Occipital lobe (tissue), 2 donors: ENCODE measurements around the gene EGLN3. TPM values are rescaled to one million over a fixed set of nuclear protein-coding genes. Genes with fewer than 3 reads are reported as not detected.

Experiments used
- DNase-seq: peaks from one replicate; lab custom pipeline; 2025; lab: John Stamatoyannopoulos, UW
- total RNA-seq: library from RNA; depleted of rRNA; stranded (reverse); fragments of >200 nt; gene quantifications from one replicate; pipeline ENCODE4 v1.2.3, GENCODE V29; 2014

The EGLN3 gene
- total RNA-seq, 1 donor from 2014 or later, result 9.7 TPM

DNA sequence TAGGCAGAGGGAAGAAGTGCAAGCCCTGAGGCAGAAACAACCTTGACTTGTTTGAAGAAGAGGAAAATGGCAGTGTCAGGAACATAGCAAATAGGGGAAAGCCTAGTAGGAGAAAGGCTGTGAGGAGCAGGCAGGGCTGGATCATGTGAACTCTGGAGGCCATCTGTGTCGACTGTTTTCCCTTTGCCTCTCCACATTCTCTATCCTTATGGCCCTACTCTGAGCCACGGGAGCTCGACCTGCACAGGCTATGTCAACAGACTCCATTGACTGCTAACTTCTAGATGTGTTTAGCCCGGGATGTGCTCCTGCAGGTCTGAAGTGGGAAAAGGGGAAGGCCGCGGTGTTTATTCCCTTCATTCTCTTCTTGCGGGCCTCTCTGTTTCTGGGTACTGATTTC, 35.2 kb downstream of the EGLN3 start:
- no peak for DNase-seq

DNA sequence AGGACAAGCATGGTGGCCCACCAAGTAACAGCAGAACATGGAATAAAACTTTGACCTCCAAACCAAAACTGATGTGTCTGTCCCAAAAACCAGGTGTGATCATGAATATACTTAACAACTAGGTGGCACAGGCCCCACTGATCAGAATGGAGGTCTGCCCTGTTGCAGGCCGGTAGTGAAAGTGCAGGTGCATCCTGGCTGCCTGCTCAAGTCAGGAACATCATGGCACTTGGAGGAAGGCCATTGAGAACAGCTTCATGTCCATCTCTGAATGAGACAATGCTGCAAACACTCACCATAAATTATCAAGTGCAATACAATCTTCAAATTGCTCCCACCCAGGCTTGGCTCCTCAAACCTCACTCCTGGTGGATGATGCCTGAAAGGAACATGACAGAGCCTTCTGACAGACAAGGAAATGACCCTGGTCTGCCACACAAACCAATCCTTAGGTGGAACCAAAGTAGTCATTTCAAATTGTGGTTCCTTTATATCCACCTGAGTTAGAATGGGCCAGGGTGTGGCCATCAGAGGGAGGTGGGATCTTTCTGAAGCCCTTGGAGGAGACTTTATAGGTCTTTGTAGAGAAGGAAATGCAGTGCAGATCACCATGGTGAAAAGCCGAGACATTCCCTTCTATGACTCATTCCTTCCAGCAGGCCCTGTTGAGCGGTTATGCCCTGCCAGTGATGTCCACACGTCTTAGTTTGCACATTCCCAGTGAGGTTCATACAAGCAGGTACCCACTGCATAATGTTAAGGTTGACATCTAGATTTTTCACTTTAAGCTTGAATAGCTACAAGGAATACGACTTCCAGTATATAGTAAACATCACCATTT, 36.0 kb downstream of the EGLN3 start:
- no peak for DNase-seq

DNA sequence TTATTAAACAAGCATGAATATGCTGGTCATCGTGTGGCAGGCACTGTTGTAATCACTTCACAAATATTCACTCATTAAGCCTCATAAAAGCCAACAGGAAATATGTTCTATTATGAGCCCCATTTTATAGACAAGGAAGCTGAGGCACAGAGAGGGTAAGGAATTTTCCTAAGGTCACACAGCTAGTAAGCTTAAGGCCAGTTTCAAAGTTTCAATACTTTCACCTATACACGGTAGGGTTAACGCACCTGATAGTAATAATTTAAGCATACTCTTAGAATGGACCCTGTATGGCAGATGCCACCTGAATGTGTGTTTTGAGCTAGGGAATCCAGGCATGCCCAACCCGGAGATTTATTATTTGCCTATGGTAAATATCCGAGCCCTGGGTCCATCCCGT, 39.8 kb downstream of the EGLN3 start:
- DNase-seq, result no peak

DNA sequence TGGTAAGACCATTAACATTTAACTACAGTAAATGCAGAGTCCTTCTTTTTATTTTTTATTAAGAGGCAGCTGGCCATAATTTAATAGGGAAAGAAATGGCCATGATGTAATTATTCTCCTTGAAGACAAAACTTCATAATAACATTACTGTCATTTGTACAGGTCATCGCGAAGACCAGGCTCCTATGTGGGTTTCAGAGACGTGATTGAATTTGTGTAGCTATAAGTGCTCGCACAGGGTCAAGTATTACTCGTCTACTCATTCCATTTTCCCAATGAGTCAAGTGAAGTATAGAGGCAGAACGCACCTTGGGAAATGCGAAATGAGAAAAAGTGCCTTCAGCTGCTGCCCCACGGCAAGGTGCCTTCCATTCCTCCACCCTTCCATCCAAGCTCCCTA, 40.4 kb downstream of the EGLN3 start:
- no peak for DNase-seq

DNA sequence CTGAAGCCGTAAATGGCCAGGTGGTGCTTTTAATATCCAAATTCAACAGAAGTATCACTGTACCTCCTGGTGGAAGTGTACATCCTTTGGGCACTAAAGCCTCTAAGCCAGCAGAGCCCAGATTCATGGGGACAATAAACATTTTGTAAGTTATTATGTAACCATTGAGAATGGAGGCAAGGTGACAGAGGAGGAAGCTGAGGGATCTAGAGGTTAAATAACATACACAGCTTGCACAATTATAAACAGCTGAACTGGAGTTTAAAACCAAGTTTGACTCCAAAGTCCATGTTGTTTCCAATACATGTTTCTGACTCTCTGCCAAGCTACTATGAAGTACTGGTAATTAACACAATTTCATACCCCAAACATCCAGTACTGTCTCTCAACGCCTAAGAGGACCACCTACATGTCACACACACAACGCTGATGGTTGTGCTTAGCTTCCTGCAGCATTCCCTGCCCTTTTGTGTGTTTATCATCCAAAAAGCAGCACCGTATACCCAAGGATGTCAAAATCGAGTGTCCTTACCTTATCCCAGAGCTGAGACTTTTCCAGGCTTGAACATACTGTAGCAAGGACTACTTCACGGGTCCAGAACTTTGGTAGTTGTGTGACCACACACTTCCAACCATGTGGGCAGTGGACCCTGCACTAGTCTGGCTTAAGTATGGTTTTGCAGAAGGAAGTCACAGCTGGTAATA, 41.3 kb downstream of the EGLN3 start:
- no peak for DNase-seq

DNA sequence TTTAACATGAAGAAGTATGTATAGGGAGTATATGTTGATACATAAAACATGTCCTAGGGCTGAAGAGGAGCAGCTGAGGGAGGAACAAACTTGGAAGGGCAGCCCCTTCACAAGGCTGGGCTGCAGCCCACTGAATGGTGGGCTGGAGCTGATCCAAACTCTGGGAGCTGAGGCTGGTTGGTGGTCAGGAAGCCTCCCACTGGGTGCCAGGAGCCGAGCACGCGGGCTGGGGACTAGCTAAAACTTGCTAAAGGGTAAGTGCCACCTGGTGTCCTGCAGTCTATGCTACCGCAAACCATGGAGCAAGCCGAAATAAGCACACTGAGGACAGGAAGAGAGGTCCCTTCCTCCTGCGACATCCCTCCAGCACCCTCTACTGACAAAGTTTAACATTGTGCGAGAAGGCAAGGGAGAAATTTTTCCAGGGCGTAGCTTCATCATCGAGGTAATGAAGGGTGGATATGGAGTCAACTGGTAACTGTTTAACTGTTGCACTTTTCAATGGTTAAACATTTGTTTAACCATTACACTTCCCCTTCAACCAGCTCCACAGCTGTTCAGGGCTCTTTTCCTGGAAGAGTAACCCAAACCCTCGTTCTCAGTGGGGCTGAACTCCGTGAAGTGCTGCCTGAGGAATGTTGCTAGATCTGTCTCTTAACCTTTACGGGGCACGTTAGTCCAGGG, 42.2 kb downstream of the EGLN3 start:
- DNase-seq, result no peak

- no peak for DNase-seq
Measured at GRCh38 chr14:33906968-33907367, 43.9 kb downstream of the EGLN3 start.

DNA sequence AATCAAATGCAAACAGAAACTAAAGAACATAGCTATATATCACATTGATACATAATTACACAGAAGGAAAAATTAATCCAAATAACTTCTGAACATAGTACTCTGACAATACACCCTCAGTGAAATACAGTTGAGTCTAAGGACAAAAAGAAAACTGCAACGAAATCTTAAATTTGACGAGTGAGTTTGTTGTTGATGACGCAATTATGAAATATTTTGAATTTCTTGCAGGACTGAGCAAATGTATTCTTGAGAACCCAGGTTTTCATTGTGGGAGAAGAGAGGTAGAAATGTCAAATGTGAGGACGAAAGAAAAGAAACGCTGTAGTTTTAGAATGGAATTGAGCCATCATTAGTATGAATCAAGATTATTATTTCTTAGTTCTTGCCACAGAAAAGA, 46.3 kb downstream of the EGLN3 start:
- DNase-seq, result no peak

GRCh38 chr14:33903369-33903768, 47.5 kb downstream of the EGLN3 start:
- no peak for DNase-seq

- DNase-seq, result no peak
Measured at GRCh38 chr14:33902363-33902762, 48.5 kb downstream of the EGLN3 start.

GRCh38 chr14:33901426-33902155, 49.3 kb downstream of the EGLN3 start:
- DNase-seq, result no peak

DNA sequence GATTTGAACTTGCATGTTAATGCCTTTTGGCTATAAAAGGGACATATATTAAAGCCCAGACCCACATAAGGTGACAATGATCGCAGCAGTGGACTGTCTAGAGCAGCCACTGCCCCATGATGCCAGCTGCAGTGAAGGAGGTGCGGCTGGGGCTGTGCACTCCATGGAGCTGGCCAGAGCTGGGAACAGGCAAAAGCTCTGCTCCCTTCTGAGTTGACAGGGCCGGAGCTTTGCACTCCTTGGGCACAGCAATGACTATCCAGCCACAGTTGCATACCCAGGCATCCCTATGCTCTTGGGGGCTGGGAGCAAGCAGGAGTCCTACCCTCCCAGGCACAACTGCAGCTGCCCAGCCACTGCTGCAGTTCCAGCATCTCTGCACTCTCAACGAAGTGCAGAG, 50.2 kb downstream of the EGLN3 start:
- no peak for DNase-seq

GRCh38 chr14:33899723-33900341, 51.0 kb downstream of the EGLN3 start:
- no peak for DNase-seq

DNA sequence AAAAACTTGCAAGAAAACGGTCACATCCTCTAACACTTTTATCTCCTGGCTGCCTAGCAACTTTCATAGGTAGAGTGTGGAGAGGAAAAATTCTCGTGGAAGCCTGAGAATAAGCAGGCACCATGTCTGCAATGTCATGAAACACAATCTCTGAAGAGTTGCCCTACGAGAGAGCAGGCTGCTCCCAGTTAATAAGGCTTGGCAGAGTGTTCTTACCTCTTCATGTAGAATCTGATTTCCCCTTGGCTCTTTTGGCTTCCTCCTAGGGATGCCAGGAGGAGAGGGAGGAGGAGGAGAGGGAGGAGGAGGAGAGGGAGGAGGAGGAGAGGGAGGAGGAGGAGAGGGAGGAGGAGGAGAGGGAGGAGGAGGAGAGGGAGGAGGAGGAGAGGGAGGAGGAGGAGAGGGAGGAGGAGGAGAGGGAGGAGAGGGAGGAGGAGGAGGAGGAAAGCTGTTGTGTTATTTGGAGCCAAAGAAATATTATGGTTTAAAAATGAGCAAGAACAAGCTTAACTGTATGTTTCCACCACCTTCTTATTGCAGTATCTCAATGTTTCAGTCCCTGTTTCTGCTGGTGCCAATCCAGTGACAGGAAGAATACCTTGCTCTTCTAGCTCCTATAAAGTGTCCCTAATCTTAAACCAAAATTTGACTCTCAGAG, 52.9 kb downstream of the EGLN3 start:
- DNase-seq, result no peak

DNA sequence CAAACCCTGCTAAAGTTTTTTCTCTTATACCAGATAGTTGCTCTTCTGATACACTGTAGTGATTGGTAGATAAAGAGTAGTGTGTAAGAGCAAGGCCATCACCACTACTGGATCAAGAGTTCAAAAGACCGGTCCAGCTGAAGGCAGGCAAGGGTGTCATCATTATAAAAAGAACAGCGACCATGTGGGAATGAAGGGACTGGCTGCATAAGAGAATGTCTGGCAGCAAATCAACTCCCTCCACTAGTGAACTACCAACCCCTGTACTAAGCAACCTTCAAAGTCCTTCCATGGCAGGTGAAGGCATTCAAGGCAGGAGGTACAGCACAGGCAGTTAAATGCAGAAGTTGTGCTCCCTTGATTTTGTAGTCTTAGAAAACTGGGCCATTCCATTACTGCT, 53.5 kb downstream of the EGLN3 start:
- DNase-seq, result no peak

- DNase-seq, result no peak
Measured at GRCh38 chr14:33894339-33894738, 56.5 kb downstream of the EGLN3 start.

- no peak for DNase-seq
Measured at GRCh38 chr14:33891700-33892099, 59.2 kb downstream of the EGLN3 start.

- DNase-seq, result no peak
Measured at GRCh38 chr14:33884916-33885315, 66.0 kb downstream of the EGLN3 start.

DNA sequence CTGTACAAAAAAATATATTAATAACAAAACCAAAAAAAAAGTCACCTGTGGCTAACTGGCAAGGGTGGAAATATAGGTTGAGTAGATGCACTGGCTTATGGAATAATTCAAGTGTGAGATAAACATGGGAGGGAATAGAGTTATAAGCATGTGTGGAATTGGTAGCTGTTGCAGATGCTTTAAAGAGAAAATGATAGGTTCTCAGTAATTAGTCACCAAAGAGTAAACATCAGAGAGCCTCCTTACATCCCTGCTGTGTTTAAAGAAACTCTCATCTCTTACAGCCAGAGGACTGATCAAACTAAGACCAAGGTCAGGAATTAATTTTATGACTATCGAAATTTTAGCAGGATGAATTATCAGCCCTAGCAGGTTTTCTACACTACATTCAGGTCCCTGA, 70.5 kb downstream of the EGLN3 start:
- no peak for DNase-seq

- DNase-seq, result no peak
Measured at GRCh38 chr14:33879684-33880286, 71.1 kb downstream of the EGLN3 start.
